Endodermal cell (in vitro differentiated cells): ENCODE results near the gene GPC3. TPM values are rescaled to one million over a fixed set of nuclear protein-coding genes. Genes with fewer than 3 reads are reported as not detected.

Experiments
- DNase-seq: peaks from one replicate; pipeline ENCODE4 v3.0.0-alpha.2; 2017
- H3K27ac ChIP-seq: 2 replicates; pipeline ENCODE4 v1.5.1; 2013; ENCODE audit warnings: mild to moderate bottlenecking, low read depth, low read length, moderate library complexity
- H3K27me3 ChIP-seq: 2 replicates; pipeline ENCODE4 v1.6.1; 2013; ENCODE audit warnings: mild to moderate bottlenecking, low read length, moderate library complexity; ENCODE audit not compliant: insufficient read depth, control insufficient read depth, poor library complexity, severe bottlenecking
- H3K36me3 ChIP-seq: 2 replicates; pipeline ENCODE4 v1.7.0; 2013; ENCODE audit warnings: mild to moderate bottlenecking, low read length, moderate library complexity; ENCODE audit not compliant: control insufficient read depth, insufficient read depth
- H3K4me1 ChIP-seq: one replicate; pipeline ENCODE4 v1.7.0; 2013; ENCODE audit warnings: low read length; ENCODE audit not compliant: control insufficient read depth, insufficient read depth
- H3K4me3 ChIP-seq: 2 replicates; pipeline ENCODE4 v1.5.1; 2013; ENCODE audit warnings: mild to moderate bottlenecking, low read length, moderate library complexity
- H3K9ac ChIP-seq: 2 replicates; pipeline ENCODE4 v1.6.1; 2013; ENCODE audit warnings: mild to moderate bottlenecking, low read length, moderate library complexity; ENCODE audit not compliant: poor library complexity, severe bottlenecking; ENCODE audit errors: extremely low read depth
- H3K9me3 ChIP-seq: 2 replicates; pipeline ENCODE4 v1.6.1; 2013; ENCODE audit warnings: mild to moderate bottlenecking, low read length, moderate library complexity; ENCODE audit not compliant: control insufficient read depth
- H3K27ac Mint-ChIP-seq: 2 replicates; pipeline ENCODE4 v1.8.0; 2020; ENCODE audit warnings: mixed read lengths
- H3K27me3 Mint-ChIP-seq: 2 replicates; pipeline ENCODE4 v1.8.0; 2021; ENCODE audit warnings: mild to moderate bottlenecking, mixed read lengths; ENCODE audit not compliant: insufficient read depth
- H3K36me3 Mint-ChIP-seq: 2 replicates; pipeline ENCODE4 v1.8.0; 2020; ENCODE audit warnings: low read depth, mixed read lengths
- H3K4me1 Mint-ChIP-seq: 2 replicates; pipeline ENCODE4 v1.8.0; 2020; ENCODE audit warnings: mixed read lengths
- H3K4me3 Mint-ChIP-seq: 2 replicates; pipeline ENCODE4 v1.8.0; 2020; ENCODE audit warnings: mild to moderate bottlenecking, moderate library complexity, mixed read lengths
- H3K9me3 Mint-ChIP-seq: 2 replicates; pipeline ENCODE4 v1.8.0; 2020; ENCODE audit warnings: mild to moderate bottlenecking, mixed read lengths
- WGBS, 2 experiments: methylation state at CpG; one replicate each; pipeline versions ENCODE4 v1.1.5 to v1.1.7; 2013; ENCODE audit warnings: missing lambda C conversion rate in 2 of 2, mixed read lengths in 1 of 2; ENCODE audit not compliant: insufficient coverage in 1 of 2, insufficient read length in 1 of 2; 5-methylcytosine and 5-hydroxymethylcytosine counted together
- total RNA-seq, 2 donors: library from RNA; stranded (reverse); fragmentation: NEBNext Ultra II Directional in 1 of 2; extraction: Animal tissue kit (Norgen Biotek cat#: 25700) in 1 of 2; gene quantifications; 2 replicates in 1 of 2; 3 replicates in 1 of 2; pipeline ENCODE4 v1.2.1, GENCODE V29; 2021
- TF ChIP-seq, protein P1 (sequence below): fragments of 200-600 bp; sonication (generic); conservative IDR thresholded peaks from 2 replicates; pipeline ENCODE4 v1.5.0; 2021; ENCODE audit warnings: antibody characterized with exemption, mild to moderate bottlenecking

Gene GPC3
- total RNA-seq, 2 donors from 2014 or later: 39.5 to 125 TPM

DNA sequence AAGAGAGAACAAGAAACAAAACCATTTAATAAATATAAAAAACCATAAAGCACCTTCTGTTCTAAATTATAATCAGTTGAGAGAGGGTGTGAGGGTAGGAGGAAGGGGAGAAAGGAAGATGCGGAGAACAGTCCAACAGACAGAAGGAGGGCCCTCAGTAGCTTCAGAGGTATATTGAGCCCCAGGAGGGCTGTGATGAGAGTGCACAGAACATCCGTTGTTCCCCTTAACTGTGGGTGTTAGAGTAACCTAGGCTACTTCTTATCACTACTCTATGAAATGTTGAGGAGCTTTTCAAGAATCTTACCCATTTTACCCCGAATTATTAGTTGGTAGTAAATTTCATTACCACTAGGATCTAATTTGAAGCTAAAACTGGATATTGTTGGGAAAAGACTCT, 13.8 kb downstream of the GPC3 start:
- H3K4me1 Mint-ChIP-seq: peaks cover 44% of the 10 kb centered on the region
- Histone ChIP-seq H3K9ac (no peak overlapping the region), H3K36me3 (no peaks in the 10 kb centered on the region), H3K4me1 (peaks cover 5% of the 10 kb centered on the region), H3K4me3 (no peak overlapping the region), H3K27ac (no peak overlapping the region), H3K9me3 (no peaks in the 10 kb centered on the region), H3K27me3 (no peaks in the 10 kb centered on the region)
- H3K27ac Mint-ChIP-seq: no peak overlapping the region
- H3K4me3 Mint-ChIP-seq: no peak overlapping the region
- DNase-seq: no peak
- no peaks in the 10 kb centered on the region for H3K27me3 Mint-ChIP-seq
- H3K9me3 Mint-ChIP-seq: no peaks in the 10 kb centered on the region
- TF ChIP-seq, protein P1, sequence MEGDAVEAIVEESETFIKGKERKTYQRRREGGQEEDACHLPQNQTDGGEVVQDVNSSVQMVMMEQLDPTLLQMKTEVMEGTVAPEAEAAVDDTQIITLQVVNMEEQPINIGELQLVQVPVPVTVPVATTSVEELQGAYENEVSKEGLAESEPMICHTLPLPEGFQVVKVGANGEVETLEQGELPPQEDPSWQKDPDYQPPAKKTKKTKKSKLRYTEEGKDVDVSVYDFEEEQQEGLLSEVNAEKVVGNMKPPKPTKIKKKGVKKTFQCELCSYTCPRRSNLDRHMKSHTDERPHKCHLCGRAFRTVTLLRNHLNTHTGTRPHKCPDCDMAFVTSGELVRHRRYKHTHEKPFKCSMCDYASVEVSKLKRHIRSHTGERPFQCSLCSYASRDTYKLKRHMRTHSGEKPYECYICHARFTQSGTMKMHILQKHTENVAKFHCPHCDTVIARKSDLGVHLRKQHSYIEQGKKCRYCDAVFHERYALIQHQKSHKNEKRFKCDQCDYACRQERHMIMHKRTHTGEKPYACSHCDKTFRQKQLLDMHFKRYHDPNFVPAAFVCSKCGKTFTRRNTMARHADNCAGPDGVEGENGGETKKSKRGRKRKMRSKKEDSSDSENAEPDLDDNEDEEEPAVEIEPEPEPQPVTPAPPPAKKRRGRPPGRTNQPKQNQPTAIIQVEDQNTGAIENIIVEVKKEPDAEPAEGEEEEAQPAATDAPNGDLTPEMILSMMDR: no peak
- H3K36me3 Mint-ChIP-seq: peaks cover 4% of the 10 kb centered on the region
- WGBS, 2 experiments: 100% methylated on average over 1 of the region's 3 CpGs; no CpG with 5 or more reads in 1 of the 2 experiments

DNA sequence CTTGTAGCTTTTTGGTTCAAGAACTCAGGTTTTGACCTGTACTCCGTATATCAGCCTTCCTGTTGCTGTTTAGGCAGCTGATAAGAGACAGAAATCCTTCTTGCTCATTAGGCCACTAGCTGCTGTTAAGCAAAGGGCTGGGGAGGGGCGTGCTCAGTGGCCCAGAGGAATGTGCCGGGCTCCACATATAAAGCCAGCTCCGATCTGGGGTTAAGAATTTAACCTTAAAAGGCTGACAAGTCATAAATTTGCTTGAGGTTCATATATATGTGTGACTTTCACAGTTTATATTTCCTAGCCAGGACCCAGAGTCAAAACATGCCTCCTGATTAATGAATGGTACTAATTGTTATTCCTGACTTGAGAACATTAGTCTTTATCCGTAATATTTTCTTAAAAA, 15.3 kb downstream of the GPC3 start:
- WGBS, 2 experiments: 26% methylated on average over 4 of the region's 5 CpGs; no CpG with 5 or more reads in 1 of the 2 experiments
- no peak overlapping the region for H3K9ac ChIP-seq
- no peaks in the 10 kb centered on the region for H3K9me3 ChIP-seq
- Mint-ChIP-seq H3K27me3 (no peaks in the 10 kb centered on the region), H3K4me3 (peak overlapping the region; percentile 18), H3K27ac (peak overlapping the region; percentile 27), H3K4me1 (peaks cover 53% of the 10 kb centered on the region), H3K9me3 (no peaks in the 10 kb centered on the region), H3K36me3 (peaks cover 4% of the 10 kb centered on the region)
- TF ChIP-seq, protein P1: no peak
- peaks cover 5% of the 10 kb centered on the region for H3K4me1 ChIP-seq
- no peaks in the 10 kb centered on the region for H3K27me3 ChIP-seq
- H3K4me3 ChIP-seq: peak overlapping the region; percentile 26
- H3K27ac ChIP-seq: no peak overlapping the region
- DNase-seq: peak; percentile 69
- no peaks in the 10 kb centered on the region for H3K36me3 ChIP-seq

DNA sequence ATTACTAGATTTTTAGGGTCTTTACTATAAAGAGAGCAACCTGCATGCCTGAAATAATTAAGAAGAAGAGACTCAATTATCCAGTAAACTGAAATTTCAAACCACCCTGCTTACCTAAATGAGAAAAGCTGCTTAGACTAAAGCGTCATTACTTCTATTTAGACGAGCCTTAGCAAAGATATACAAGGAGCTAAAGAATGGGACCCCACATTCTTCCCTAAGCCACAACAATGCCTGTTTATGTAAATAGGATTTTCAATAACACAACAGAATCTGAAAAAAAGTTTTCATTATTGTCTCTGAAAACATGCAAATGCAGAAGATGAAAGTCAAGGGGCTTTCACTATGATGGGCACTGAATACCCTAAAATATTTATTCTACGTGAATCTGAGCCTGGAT, 16.2 kb downstream of the GPC3 start:
- Mint-ChIP-seq H3K9me3 (no peaks in the 10 kb centered on the region), H3K4me3 (peak overlapping the region; percentile 18), H3K4me1 (peaks cover 53% of the 10 kb centered on the region), H3K27me3 (no peaks in the 10 kb centered on the region), H3K36me3 (peaks cover 4% of the 10 kb centered on the region), H3K27ac (peak overlapping the region; percentile 27)
- H3K4me3 ChIP-seq: peak overlapping the region; percentile 26
- TF ChIP-seq, protein P1: no peak
- DNase-seq: no peak
- H3K9me3 ChIP-seq: no peaks in the 10 kb centered on the region
- H3K27ac ChIP-seq: no peak overlapping the region
- 36% methylated on average over 3 of the region's 3 CpGs; no CpG with 5 or more reads in 1 of the 2 experiments for WGBS, 2 experiments
- no peak overlapping the region for H3K9ac ChIP-seq
- no peaks in the 10 kb centered on the region for H3K27me3 ChIP-seq
- no peaks in the 10 kb centered on the region for H3K36me3 ChIP-seq
- H3K4me1 ChIP-seq: peaks cover 5% of the 10 kb centered on the region
